Epidermal melanocyte (primary cell): ENCODE data around the gene LRMDA.

ENCODE experiments used
- DNase-seq: peaks from one replicate; pipeline ENCODE4 v3.0.0; 2011; ENCODE audit warnings: low spot score; ENCODE audit not compliant: insufficient read length

Gene LRMDA

DNA sequence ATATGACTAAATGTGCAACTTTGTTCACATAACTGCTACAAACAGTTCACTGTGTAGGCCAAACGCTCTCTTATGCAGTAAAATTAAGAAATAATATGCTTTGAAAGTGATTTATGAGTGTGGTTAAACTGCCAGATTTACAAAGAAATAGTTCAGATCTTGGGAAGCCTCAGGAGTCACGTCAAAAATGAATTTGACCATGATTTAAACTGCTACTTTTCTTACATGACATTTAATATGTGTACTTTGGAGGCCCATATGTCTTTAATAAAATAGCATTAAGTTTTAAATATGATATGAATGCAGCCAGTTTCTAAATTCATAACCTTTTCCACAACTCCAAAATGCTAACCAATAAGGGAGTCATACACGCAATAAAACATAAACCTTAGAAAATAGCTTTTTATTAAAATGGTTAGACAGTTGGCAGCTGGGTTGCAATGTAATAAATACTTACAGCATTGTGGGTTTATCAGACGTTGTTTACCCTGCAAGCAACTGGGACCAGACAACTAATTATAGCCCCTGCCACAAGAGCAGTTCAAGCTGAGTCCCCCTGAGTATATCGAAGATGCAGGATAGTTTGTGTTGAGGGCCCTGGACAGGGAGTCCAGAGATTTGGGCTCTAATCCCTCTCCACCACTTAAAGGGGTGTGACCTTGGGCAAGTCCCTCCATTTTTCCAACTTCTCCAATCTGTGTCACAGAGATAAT is 640.4 kb downstream of the LRMDA start:
- peak; percentile 28 for DNase-seq

DNA sequence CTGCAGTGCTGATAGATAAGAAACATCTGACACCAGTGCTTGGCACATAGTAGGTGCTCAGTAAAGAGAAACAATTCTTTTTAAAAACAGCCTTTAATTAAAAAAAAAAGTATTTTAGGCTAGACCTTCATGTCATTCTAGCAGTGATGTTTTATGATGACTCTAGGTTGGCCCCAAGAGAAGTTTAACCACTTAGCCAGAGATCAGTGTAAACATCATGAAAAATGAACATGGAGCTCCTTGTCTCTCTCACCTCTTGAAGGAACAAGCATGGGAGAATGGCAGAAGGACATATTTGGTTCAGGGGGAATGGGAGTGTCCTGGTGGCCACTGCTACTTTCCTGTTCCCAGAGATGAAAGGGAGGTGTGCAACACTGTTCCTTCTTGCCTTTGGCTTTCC is 641.0 kb downstream of the LRMDA start:
- DNase-seq = no peak

DNA sequence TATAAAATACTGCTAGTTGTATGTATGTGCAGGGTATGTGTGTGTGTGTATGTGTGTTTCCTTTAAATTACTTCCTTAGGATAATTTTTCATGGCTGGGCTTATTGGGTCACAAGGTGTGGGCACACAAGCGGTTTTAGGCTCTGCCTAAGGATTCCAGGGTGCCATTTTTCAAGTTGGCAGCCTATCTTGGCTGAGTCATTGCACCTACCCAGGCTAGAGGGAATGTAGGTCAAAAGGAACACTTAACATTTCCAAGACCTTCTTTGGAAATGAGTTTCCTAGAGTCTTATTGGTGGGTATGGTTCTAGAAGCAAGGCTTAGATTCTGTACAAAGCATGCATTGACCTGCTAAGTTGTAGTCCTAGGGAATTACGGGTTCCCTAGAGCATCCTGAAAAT is 642.1 kb downstream of the LRMDA start:
- no peak for DNase-seq

DNA sequence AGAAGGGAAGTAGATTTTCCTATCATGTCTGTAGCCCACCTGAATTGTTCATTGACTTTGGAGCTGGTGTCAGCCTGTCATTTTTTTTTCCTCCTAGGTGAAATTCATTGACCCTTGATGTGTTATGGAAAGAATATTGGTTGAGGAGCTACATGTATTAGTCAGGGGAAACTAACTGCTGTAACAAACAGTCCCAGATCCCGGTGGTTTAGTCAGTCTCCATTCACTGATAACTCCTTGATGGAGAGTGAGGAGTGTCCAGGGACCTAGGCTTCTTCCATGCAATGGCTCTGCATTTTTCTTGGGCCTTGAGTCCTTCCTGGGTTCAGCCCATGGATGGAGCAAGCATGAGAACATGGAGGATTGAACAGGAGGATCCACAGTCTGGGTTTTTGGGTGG is 643.2 kb downstream of the LRMDA start:
- DNase-seq = no peak

DNA sequence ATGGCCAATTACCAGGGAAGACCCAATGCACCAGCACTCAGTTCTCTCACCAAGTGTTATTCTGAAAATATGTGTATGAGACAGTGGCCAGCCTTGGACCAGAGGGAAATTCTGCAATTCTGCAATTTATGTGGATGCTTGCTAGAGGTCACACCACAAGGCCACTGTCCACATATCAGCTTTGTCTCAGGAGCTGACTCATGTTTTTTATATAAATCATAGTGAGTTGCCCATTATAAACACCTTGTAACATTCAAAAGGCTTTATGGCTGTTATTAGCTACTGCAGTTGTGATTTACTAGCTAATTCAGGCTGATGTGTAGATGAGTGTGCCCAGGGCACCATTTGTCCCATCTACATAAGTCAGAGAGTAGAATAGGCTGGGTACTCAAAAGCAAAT is 649.0 kb downstream of the LRMDA start:
- DNase-seq = no peak

DNA sequence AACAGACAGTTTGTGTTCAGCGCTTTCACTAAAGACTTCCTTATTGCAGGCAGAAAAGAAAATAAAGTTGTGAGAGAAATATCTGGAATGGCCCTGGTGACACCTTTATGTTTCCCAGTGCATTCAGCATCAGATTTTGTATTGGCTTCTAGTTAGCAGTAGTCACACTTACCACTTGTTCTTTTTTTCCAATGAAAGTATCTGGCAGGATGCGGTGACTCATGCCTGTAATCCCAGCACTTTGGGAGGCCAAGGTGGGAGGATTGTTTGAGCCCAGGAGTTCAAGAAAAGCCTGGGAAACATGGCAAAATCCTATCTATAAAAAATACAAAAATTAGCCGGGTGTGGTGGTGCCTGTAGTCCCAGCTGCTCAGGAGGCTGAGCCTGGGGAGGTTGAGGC is 649.6 kb downstream of the LRMDA start:
- DNase-seq = no peak

DNA sequence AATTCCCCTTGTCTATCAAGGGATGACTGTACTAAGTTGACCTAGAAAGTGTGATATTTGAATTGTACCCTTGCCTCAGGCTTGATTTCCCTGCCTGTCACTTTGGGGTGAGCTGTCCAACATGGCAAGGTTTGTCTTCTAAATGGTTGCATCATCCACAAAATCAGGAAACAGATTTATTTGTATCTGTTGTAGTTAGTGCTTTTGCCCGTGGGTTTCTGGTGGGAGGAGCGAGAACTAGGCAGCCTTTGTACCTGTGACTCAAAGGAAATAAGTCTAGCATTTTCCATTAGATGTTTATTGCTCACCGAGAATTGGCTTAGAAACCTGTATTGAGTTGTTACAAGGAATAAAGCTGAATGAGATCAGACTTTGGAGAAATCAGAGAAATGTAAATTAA is 650.8 kb downstream of the LRMDA start:
- no peak for DNase-seq

DNA sequence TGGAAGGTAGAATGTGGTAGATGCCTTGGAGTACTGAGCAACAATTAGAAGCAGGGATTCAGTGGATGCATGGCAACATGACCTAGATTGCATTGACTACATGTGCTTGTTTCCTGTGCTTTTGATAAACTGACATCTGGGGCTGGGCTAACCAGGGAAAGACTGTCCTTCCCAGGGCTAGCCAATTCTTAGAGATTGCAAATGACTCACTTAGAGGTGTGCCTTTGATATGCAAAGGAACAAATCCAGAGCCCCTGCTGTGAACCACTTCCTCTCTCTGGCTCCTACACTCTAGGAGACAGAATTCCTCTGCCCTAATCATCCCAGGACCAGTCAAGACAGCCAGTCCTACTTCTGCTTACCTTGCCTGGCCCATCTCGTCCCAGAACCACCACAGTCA is 651.5 kb downstream of the LRMDA start:
- no peak for DNase-seq

DNA sequence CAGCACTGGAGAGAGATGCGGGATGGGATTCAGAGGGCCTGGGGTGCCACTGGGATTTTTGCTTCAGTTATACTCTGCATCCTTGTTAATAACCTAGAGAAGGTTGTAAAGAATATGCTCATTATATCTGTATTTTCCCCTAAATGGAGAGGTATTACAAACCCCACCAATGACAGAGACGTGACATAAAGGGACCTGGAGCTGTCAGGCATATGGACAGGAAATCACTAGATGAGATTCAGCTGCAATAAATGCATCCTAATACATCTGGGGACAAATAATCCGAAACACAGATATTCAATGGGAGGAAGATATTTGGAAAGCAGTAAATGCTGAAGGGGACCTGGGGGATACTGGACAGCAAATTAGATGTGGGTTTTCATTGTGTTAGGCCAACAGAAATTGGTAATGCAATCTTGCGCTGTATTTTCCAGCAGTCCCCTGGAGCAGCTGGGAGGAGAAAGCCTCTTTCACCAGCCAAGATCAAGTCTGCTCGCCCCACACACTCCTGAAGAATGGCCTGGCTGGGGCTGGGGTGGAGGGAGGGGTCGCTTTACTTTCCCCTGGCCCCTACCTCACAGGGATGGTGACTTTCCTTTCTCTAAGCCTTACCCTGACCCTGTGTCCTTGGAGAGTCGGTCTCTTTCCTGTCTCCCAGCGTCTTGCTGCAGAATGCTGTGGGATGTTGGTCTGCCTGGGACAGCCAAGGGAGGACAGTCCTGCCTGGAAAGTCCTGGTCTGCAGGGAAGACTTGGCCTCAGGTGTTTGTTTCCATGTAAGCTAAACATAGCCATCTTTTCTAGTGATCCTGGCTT is 653.8 kb downstream of the LRMDA start:
- no peak for DNase-seq

DNA sequence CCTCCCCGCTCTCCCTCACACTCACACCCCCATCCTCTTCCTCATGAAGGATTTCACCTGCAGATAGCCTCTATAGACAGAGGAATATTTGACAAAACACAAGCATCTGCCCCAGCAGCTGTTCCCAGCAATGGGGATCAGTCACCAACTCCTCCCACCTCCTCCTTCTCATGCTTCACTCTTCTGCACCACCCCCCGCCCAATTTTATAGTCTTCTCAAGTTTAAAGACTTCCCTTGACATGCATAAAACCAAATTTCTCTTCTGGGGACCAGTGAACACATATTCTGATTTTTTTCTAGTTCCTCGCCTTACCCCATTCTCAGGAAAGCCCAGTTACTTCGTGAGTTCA is 654.4 kb downstream of the LRMDA start:
- DNase-seq = no peak

DNA sequence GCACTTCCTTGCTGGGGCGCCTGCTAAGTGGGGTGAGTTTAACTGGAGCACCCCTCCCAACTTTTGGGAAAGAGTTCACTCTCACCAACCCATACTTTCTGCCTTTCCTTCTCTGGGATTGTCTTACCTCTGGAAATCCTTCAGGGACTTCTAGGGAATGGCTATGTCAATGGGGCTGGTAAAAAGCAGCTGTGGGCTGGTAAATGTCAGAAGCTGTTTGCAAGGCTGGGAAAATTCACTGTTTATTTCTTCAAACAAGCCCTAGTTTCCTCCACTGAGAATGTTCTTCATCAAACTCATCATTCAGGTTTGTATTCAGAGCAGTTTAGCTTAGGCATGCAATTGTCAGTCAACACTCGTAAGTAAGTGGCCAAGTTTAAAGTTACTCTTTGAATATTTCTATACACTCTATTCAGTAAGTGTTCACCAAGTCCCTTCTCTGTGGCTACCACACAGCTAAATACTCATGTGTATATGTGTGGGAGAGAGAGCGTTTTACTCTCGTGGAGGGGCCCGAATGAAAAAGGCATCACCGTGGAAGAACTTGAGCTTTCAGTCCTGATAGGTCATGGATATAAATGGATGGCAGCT is 654.8 kb downstream of the LRMDA start:
- DNase-seq = no peak

DNA sequence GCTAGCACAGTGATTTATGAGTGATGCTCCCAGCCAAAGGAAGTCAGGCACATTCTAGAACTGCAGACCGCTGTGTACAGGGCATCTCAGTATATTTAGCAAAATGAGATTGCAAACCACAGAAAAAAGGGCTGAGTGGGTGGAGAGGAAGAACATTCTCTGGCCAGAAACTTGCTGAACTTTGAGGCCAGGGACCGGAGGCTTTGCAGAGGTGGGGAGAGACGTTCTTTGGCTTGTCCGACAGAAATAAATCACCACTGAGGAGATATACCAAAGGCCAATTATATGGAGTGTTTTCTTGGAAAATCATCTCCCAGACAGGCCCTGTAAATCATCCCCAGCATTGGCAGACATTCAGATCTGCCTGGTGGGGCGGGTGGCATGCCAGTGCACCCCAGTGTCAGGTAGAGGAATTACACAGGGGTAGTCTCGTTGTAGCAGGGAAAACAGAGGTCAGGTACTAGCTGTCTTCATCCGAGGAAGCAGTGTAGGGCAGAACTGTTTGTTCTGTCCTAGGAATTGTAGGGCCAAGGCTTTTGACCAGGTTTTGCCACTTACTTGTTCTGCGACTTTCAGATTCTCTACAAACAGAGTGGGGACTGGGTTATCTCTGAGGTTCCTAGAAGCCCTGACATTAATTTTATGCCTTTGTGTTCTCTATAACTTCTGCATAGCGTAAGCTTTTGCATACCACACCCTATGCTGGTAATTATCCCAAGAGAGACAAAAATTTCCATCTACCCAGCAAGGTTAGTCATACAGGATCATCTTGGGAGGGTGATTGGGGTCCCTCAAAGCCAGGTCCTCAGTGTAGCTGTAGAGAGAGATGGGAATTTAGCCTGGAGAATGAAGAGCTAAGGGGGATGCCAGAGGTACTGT is 655.6 kb downstream of the LRMDA start:
- DNase-seq = no peak

DNA sequence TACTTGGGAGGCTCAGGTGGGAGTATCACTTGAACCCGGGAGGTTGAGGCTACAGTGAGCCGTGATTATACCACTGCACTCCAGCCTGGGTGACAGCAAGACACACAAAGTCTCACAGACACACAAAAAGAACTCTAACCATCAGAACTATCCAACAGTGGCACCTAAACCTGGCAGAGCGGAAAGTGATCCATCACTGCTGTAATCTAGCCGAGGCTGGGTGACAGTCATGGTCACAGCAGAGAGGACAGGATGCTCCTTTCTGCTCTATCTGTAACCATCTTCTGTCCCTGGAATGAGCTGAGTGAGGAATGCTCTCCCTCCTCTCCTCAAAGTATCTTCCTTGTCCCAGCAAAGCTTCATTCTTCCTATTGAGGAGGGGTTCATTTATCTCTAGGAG is 656.6 kb downstream of the LRMDA start:
- no peak for DNase-seq

DNA sequence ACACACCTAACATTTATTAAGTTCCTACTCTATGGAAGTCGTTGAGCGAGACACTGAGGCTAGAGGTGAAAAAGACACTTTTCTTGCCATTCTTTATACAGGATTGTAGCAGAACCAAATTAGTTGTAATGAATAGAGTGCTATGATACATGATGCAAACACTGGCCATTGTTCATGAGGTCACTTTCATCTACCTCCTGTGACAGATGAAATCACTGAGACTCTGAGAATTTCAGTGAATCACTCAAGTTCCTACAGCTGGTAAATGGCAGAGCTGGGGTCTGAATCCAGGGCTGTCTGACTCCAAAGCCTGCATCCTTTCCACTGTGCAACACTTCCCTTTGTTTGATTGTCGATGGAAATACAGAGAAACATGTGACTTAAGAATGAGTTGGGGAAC is 657.6 kb downstream of the LRMDA start:
- no peak for DNase-seq

DNA sequence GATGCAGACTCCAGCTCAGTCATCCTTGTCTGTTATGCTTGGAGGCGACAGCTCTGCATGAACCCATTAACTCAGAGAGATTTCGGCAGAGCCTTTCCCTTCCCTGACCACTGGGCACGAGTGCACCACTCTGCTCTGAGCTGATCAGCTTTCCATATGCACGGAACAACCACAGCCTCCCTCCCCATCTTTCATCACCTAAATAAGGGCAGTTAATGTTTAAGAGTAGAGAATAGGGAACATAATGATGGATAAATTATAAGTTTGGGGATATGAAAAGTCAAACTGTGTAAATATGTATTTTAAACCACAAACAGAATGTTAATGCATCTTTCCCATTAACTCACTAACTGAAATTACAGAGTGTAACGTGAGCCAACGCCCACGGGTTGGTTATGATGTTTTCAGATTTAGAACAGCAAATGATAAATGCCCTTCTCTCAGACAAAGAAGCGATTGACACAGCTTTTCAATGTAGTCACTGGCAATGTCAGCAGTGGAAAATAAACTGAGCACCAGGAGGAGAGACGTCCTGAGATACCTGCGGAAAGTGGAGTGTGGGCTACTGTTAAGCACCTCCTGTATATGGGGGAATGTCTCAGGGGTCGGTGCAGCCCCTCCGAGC is 658.2 kb downstream of the LRMDA start:
- no peak for DNase-seq

DNA sequence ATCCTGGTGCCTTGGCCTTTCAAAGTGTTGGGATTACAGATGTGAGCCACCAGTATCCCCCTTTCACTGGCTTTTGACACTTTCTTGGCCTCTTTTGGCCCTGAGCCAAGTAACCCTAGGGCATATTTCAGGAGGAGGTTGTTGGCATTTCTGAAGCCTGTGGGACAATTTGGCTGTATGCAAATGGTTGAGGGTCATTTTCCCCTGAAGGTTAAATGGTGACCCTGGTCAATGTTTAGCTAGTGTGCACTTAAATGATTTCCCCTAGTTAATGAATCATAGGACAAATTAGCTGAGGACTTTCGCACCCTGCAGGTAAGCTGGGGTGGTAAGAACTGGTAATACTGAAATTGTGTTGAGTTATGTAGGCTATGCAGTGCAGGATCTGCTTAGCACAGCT is 660.5 kb downstream of the LRMDA start:
- DNase-seq = no peak

DNA sequence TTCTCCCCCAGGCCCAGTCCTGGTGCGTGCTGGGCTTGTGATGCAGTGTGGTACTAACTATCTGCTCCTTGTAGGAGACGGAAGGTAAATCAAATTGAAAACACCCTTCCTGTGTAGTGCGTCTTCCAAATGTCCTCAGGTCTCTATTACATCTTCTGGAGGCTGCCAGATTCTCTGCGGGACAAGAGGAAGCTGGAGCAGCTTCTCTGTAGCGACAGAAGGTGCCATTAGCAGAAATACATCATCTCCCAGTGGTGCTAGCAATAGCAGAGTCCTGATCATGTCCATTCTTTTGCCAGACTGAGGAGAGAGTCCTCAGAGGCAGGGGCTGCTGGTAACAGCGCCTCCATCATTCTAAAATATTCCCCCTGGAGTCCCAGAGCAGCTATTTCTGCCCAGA is 675.2 kb downstream of the LRMDA start:
- no peak for DNase-seq

DNA sequence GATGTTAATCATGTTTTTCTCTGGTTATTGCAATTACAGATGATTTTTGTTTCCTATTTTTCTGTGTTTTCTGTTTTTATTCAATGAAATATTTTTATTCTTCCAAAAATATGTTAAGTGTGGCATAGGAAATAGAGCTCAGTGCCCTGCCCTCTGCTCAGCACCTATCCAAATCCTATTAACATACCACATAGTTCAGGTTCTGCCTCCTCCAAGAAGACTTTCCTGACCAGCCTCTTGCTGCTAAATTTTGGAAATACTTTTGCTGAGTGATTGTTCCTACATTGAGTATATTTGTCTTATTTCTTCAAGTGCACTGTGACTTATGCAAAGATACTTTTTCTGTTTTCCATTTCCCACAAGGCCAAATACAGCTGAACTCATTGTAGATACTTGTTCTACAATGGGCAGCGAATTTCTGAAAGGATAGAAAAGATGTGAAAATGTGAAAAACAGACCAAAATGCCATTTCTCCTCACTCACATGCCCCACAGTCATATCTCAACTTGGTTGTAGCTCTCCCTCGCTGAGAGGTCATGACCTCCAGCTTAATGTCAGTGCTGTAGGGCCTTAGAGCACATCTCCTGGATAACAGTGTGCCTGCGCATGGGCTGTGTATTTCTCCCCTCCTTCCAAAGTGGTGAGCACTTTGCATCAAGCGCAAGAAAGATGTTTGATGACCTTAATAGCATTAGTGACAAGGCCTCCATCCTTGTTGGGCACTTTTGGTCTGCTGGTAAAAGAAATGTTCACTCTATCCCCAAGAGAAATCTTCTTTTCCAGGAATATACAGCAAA is 677.3 kb downstream of the LRMDA start:
- no peak for DNase-seq

DNA sequence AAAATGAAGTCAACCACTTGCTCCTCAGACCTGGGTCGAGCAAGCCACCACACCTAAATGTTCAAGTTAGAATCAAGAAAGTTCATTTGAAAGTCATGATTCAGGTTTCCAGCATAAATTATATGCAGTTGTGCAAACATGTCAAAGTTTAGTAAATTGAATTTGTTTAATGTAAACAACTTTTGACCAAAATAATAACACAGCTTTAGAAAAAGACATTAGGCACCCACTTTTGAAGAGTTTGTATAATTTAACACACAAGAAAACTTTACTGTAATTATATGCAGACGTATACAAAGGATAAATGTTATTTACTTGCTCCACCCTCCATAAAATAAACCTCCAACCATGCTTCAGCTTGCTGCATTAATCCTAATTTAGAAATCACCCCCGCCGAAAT is 680.0 kb downstream of the LRMDA start:
- DNase-seq = no peak

DNA sequence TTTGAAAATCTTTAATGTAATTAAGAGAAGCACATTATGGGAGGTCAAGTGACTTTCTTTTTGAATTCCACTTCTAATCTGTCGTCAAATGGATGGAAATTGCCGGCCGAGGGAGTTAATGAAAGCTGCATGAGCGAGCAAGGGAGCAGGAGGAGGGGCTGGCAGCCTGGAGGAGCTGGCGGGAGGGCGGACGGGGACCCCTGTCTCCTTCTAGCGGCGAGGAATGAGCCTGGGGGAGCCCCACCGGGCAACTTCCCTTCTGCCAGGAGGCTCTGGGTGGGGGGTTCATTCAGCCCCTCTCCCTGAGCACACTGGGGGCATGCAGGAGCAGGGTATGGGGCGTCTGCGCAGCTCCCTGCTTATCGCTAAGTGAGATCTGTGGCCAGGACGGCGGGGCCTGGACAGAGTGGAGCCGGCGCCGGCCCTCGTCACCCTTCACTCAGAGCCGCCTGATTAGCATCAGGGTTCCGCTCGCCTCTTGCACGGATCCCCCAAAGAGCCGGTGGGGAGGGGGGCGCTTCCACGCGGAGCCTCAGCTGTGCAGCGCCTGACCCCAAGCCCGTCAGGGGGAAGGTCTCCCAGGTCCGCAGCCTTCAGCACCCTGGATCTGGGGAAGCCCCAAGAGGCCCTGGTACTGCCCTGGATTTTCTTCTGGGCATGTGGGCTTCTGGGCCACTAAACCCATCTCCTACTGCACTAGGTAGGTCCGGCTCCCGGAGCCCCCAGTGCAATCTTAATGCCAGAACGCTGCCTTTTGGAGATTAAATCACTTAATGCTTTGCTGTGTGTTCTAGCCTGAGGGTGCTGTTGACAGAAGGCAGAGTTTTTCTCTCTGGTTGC is 680.8 kb downstream of the LRMDA start:
- no peak for DNase-seq
